NB4 (cell line): Measurements from ENCODE around the gene NRGN.

Source experiments
- POLR2A ChIP-seq: IDR thresholded peaks from 2 replicates; pipeline ENCODE4 v1.6.1; 2011; ENCODE audit warnings: mild to moderate bottlenecking; ENCODE audit not compliant: insufficient read length; ENCODE audit errors: extremely low read depth
- TF ChIP-seq, protein P1 (sequence below): IDR thresholded peaks from one replicate; pipeline ENCODE4 v1.5.1; 2012; ENCODE audit warnings: low read depth, low read length
- TF ChIP-seq, protein P2 (sequence below): IDR thresholded peaks from 2 replicates; pipeline ENCODE4 v1.6.1; 2011; ENCODE audit warnings: low read depth, low read length

DNA sequence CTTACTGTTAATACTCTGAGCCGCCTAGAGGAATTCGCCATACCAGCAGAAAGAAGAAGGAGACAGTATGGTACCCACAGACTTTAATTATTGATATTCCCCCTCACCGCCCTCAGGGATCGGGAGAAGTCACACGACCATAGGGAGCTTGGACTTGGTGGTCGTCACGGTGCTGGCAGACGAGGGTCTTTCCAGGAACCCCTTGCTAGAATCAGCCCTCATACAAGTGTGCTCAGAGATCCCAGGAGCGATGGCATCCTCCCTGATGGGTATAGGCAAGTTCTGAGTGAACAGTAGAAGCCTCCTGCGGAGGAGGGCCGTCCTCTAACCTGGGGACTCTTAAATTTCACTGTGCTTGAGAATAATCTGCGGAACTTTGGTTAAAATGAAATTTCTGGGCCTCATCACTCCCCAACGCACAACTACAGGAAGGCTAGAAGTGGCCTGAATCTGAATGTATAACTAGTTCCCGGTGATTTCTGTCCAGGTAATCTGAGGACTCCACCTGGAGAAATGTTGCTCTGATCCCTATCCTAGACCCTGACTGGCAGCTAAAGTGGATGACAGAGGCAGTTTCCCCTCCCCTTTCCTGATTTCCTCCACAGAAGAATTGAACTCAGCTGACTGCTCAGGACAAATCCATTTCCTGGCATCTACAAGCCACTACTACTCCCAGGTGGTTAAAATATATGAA is 7.8 kb downstream of the NRGN start:
- TF ChIP-seq, protein P1, sequence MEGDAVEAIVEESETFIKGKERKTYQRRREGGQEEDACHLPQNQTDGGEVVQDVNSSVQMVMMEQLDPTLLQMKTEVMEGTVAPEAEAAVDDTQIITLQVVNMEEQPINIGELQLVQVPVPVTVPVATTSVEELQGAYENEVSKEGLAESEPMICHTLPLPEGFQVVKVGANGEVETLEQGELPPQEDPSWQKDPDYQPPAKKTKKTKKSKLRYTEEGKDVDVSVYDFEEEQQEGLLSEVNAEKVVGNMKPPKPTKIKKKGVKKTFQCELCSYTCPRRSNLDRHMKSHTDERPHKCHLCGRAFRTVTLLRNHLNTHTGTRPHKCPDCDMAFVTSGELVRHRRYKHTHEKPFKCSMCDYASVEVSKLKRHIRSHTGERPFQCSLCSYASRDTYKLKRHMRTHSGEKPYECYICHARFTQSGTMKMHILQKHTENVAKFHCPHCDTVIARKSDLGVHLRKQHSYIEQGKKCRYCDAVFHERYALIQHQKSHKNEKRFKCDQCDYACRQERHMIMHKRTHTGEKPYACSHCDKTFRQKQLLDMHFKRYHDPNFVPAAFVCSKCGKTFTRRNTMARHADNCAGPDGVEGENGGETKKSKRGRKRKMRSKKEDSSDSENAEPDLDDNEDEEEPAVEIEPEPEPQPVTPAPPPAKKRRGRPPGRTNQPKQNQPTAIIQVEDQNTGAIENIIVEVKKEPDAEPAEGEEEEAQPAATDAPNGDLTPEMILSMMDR: no peak
- no peak for TF ChIP-seq POLR2A
- TF ChIP-seq, protein P2, sequence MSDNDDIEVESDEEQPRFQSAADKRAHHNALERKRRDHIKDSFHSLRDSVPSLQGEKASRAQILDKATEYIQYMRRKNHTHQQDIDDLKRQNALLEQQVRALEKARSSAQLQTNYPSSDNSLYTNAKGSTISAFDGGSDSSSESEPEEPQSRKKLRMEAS: no peak
